Kidney capillary endothelial cell (primary cell): ENCODE measurements around the gene MX1.

Experiments
- DNase-seq: peaks from one replicate; pipeline ENCODE4 v3.0.0-alpha.2; 2018; ENCODE audit warnings: low spot score

MX1 gene

GRCh38 chr21:41460578-41461527 lies 34.8 kb downstream of the MX1 start:
- peak; percentile 28 for DNase-seq

- no peak for DNase-seq
These were observed 39.2 kb downstream of the MX1 start for GRCh38 chr21:41465176-41465781.

- DNase-seq, result no peak
These were observed 40.2 kb downstream of the MX1 start for GRCh38 chr21:41466024-41466820.

GRCh38 chr21:41470054-41470453 lies 44.0 kb downstream of the MX1 start:
- no peak for DNase-seq

- no peak for DNase-seq
These were observed 46.9 kb downstream of the MX1 start for GRCh38 chr21:41472753-41473548.

GRCh38 chr21:41475714-41476420 lies 49.8 kb downstream of the MX1 start:
- no peak for DNase-seq

- DNase-seq, result no peak
These were observed 51.7 kb downstream of the MX1 start for GRCh38 chr21:41477641-41478318.

GRCh38 chr21:41478319-41479177 lies 52.5 kb downstream of the MX1 start:
- no peak for DNase-seq

- no peak for DNase-seq
These were observed 53.6 kb downstream of the MX1 start for GRCh38 chr21:41479686-41480085.

GRCh38 chr21:41480086-41480690 lies 54.1 kb downstream of the MX1 start:
- DNase-seq, result no peak

GRCh38 chr21:41481191-41481590 lies 55.2 kb downstream of the MX1 start:
- no peak for DNase-seq

- no peak for DNase-seq
These were observed 56.3 kb downstream of the MX1 start for GRCh38 chr21:41482301-41482700.

- DNase-seq, result no peak
These were observed 56.9 kb downstream of the MX1 start for GRCh38 chr21:41482980-41483379.

- no peak for DNase-seq
These were observed 57.4 kb downstream of the MX1 start for GRCh38 chr21:41483415-41483814.

- no peak for DNase-seq
These were observed 57.9 kb downstream of the MX1 start for GRCh38 chr21:41483973-41484372.

- no peak for DNase-seq
These were observed 61.0 kb downstream of the MX1 start for GRCh38 chr21:41487082-41487481.

GRCh38 chr21:41488080-41488479 lies 62.0 kb downstream of the MX1 start:
- no peak for DNase-seq

GRCh38 chr21:41489329-41489728 lies 63.3 kb downstream of the MX1 start:
- no peak for DNase-seq

- no peak for DNase-seq
These were observed 64.3 kb downstream of the MX1 start for GRCh38 chr21:41490330-41490729.
